GM18951 (cell line): ENCODE results near the gene DNAJC22.
"Not testable (repeated sequence)": the region's sequence is repeated elsewhere in the genome, so short reads cannot be mapped to it uniquely, and the experiment has no call there.

Experiments used
- POLR2A ChIP-seq: IDR thresholded peaks from 4 replicates; pipeline ENCODE4 v1.6.1; 2011; ENCODE audit warnings: mild to moderate bottlenecking; ENCODE audit not compliant: insufficient read length, insufficient read depth; ENCODE audit errors: extremely low read depth
- in situ Hi-C: fragments of 300-500 bp; cut with MboI; formaldehyde crosslinking; loops from one replicate; pipeline ENCODE4 v1.12.0; 2022; ENCODE audit warnings: low sequenced_read_pairs, mixed read lengths, inconsistent platforms; ENCODE audit not compliant: unreplicated experiment

Gene DNAJC22

GRCh38 chr12:49346659-49347310 lies at the start of gene DNAJC22:
Gene DNAJC22 (plus strand): TSS chr12:49346888. CDS start chr12:49348873, 1,985 bp downstream.
- TF ChIP-seq POLR2A: no peak
- in situ Hi-C loops: no loop called here

DNA sequence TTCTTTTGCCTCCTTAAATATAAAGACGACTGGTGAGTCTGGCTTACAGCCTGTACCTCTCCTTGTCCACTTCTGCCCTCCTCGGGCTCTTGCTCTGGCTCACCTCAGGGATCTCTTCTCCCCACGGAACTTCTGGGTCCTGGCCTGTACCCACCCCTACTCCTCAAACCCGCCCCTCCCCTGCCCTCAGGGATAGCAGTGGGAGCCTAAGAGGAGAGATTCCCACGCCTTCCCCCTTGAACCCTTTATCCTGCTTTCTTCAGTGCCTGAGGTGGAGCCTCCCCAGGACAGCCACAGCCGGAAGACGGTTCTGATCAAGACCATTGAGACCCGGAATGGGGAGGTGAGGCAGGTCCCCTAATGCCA lies 49.0 kb upstream of the DNAJC22 start:
- in situ Hi-C loops: no loop called here
- no peak for TF ChIP-seq POLR2A

- TF ChIP-seq POLR2A: no peak
- in situ Hi-C loops: no loop called here
Measured at GRCh38 chr12:49298160-49298559, 48.5 kb upstream of the DNAJC22 start.

GRCh38 chr12:49301760-49302159 lies 44.9 kb upstream of the DNAJC22 start:
- in situ Hi-C loops: no loop called here

DNA sequence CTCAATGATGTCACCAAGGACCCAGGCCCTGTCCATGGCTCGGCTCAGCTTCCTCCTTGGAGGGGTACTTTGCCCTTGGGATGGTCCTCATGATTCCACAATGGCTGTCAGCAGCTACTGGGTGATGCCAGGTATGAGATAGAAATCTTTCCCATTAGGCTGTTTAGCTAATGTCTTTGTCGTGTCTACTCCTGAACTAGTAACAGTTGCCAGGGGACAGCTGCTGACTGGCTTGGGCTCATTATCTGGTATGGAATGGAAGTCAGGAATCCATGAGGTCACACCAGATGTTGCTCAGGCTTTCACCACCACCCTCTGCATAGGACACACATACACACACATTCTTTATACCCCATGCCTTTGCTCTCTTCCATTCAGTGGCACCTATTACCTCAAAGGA lies 42.5 kb upstream of the DNAJC22 start:
- in situ Hi-C loops: no loop called here
- no peak for TF ChIP-seq POLR2A

More at GRCh38 chr12:49301760-49302159, 44.9 kb upstream of the DNAJC22 start:
- no peak for TF ChIP-seq POLR2A

GRCh38 chr12:49305762-49306510 lies 40.8 kb upstream of the DNAJC22 start:
- TF ChIP-seq POLR2A: no peak
- in situ Hi-C loops: no loop called here

DNA sequence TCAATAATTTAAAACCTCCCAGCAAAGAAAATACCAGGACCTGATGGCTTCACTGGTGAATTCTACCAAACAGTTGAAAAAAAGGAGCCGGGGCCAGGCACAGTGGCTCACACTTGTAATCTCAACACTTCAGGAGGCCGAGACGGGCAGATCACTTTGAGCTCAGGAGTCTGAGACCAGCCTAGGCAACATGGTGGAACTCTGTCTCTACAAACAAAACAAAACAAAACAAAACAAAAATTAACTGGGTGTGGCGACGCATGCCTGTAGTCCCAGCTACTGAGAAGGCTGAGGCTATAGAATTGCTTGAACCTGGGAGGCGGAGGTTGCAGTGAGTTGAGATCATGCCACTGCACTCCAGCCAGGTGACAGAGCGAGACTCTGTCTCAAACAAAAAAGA lies 37.3 kb upstream of the DNAJC22 start:
- in situ Hi-C loops: no loop called here
- no peak for TF ChIP-seq POLR2A

- in situ Hi-C loops: not testable (repeated sequence)
Measured at GRCh38 chr12:49310451-49311000, 36.2 kb upstream of the DNAJC22 start.

DNA sequence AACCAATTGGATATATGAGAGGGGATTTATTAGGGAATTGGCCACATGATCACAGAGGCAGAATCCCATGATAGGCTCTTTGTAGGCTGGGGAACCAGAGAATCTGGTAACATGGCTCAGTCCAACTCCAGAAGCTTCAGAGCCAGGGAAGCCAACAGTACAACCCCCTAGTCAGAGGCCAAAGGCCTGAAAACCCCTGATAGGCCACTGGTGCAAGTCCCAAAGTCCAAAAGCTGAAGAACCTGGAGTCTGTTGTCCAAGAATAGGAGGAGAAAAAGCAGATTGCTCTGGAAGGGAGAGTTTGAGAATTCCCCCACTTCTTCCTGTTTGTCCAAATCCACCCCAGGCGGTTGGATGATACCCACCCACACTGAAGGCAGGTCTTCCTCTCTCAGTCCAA lies 31.9 kb upstream of the DNAJC22 start:
- in situ Hi-C loops: no loop called here
- TF ChIP-seq POLR2A: no peak

GRCh38 chr12:49317118-49317517 lies 29.6 kb upstream of the DNAJC22 start:
- in situ Hi-C loops: not testable (repeated sequence)

DNA sequence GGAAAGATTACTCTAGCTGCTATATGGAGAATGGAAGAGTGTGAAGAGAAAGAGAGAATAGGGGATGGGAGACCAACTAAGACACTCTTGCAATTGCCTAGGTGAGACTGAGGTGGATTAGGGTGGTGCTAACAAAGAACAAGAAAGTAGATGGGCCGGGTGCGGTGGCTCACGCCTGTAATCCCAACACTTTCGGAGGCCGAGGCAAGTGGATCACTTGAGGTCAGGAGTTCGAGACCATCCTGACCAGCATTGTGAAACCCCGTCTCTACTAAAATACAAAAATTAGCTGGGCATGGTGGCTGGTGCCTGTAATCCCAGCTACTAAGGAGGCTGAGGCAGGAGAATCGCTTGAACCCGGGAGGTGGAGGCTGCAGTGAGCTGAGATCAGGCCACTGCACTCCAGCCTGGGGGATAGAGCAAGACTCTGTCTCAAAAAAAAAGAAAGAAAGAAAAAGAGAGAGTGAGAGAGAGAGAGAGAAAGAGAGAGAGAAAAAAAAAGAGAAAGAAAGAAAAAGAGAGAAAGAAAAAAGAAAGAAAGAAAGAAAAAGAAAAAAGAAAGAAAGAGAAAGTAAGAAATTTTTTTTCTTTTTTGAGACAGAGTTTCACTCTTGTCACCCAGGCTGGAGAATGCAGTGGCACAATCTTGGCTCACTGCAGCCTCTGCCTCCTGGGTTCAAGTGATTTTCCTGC lies 26.1 kb upstream of the DNAJC22 start:
- in situ Hi-C loops: not testable (repeated sequence)

GRCh38 chr12:49322367-49322707 lies 24.4 kb upstream of the DNAJC22 start:
- in situ Hi-C loops: no loop called here
- no peak for TF ChIP-seq POLR2A

DNA sequence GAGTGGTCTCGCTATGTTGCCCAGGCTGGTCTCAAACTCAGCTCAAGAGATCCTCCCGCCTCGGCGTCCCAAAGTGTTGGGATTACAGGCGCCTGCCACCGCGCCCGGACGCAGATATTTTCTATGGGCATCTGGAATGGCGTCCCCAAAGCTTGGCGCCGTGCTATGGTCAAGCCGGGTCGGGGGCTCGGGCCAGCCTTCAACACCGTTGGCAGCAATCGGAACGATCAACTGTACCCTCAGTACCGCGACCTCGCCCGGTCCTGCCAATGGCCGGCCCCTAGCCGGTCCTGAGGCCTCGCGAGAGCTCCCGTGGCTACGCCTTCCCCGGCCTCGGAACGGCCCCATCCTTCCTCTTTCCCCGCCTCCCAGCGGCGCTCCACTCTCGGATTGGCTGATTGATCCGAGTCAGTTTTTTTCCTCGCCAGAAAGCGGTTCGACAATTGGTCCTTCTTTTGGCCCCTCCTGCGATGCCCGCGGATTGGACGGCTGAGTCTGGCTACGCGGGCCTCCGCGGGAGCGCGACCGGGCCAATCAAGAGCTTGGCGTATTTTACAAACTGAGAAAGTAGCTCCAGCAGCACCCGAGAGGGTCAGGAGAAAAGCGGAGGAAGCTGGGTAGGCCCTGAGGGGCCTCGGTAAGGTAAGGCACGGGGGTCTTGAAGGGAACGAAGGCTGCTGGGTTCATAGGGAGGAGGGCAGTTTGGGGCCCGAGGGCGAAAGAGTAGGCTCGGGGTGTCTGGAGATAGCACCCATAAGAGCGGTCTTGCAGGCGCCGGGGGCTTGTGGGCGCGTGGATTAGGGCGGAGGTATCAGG lies 23.8 kb upstream of the DNAJC22 start, which contains the start of gene TROAP:
Gene TROAP, plus strand, starts transcription at position 548 of the 816 bp plus-strand sequence. CDS start 354 bp downstream, outside the sequence.
- in situ Hi-C loops: no loop called here

DNA sequence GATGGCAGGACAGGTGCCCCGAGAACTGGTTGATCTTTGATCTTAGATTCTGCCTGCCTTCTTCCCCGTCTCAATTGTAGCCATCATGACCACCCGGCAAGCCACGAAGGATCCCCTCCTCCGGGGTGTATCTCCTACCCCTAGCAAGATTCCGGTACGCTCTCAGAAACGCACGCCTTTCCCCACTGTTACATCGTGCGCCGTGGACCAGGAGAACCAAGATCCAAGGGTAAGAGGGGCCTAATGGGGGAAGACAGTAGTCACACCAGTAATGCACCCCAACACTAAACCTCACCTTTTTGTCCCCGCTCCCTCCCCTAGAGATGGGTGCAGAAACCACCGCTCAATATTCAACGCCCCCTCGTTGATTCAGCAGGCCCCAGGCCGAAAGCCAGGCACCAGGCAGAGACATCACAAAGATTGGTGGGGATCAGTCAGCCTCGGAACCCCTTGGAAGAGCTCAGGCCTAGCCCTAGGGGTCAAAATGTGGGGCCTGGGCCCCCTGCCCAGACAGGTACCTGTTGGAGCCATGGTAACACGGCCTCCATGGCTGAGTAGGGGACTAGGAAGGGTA lies 23.1 kb upstream of the DNAJC22 start:
- in situ Hi-C loops: no loop called here

More for the DNA sequence above, 23.8 kb upstream of the DNAJC22 start, which contains the start of gene TROAP:
- peak; percentile 93 for TF ChIP-seq POLR2A

More for the DNA sequence above, 23.1 kb upstream of the DNAJC22 start:
- no peak for TF ChIP-seq POLR2A
